NB4 (cell line): ENCODE measurements around the gene PER2.

Experiments used
- DNase-seq: peaks from one replicate; pipeline ENCODE4 v3.0.0; 2010; ENCODE audit warnings: low read depth
- H3K4me3 ChIP-seq: one replicate; pipeline ENCODE4 v1.5.1; 2011; ENCODE audit warnings: mild to moderate bottlenecking, low read depth, low read length, moderate library complexity
- CTCF ChIP-seq: IDR thresholded peaks from one replicate; pipeline ENCODE4 v1.5.1; 2012; ENCODE audit warnings: low read depth, low read length
- MAX ChIP-seq: IDR thresholded peaks from 2 replicates; pipeline ENCODE4 v1.6.1; 2011; ENCODE audit warnings: low read depth, low read length
- MYC ChIP-seq: IDR thresholded peaks from 2 replicates; pipeline ENCODE4 v1.6.1; 2011; ENCODE audit warnings: low read depth, low read length
- POLR2A ChIP-seq: IDR thresholded peaks from 2 replicates; pipeline ENCODE4 v1.6.1; 2011; ENCODE audit warnings: mild to moderate bottlenecking; ENCODE audit not compliant: insufficient read length; ENCODE audit errors: extremely low read depth

Gene PER2

GRCh38 chr2:238235331-238235732 is 53.1 kb downstream of the PER2 start:
- TF ChIP-seq POLR2A (no peak), MYC (no peak), CTCF (no peak), MAX (no peak)
- H3K4me3 ChIP-seq = no peak overlapping the region
- peak; percentile 81 for DNase-seq

- peak overlapping the region; percentile 7 for H3K4me3 ChIP-seq
- peak; percentile 93 for DNase-seq
- TF ChIP-seq MYC = peak; percentile 51; the same call in 1 of the 2 replicates
- no peak for TF ChIP-seq POLR2A
- no peak for TF ChIP-seq CTCF
- TF ChIP-seq MAX = peak; percentile 79
Measured at GRCh38 chr2:238233625-238234024, 54.8 kb downstream of the PER2 start.

GRCh38 chr2:238231809-238232208 is 56.6 kb downstream of the PER2 start:
- TF ChIP-seq CTCF = no peak
- TF ChIP-seq POLR2A = no peak
- no peak for TF ChIP-seq MAX
- TF ChIP-seq MYC = no peak
- H3K4me3 ChIP-seq = peak overlapping the region; percentile 80
- no peak for DNase-seq

GRCh38 chr2:238231251-238231793 is 57.1 kb downstream of the PER2 start:
- TF ChIP-seq MYC = peak; percentile 98
- TF ChIP-seq POLR2A = peak; percentile 84
- TF ChIP-seq MAX = peak; percentile 96
- TF ChIP-seq CTCF = no peak
- peak; percentile 94 for DNase-seq
- peak overlapping the region; percentile 80 for H3K4me3 ChIP-seq

- TF ChIP-seq MYC (no peak), CTCF (no peak), POLR2A (no peak), MAX (no peak)
- no peak for DNase-seq
- H3K4me3 ChIP-seq = peak overlapping the region; percentile 80
Measured at GRCh38 chr2:238230699-238231098, 57.7 kb downstream of the PER2 start.

GRCh38 chr2:238228700-238229099 is 59.7 kb downstream of the PER2 start:
- H3K4me3 ChIP-seq = no peak overlapping the region
- TF ChIP-seq MAX (no peak), CTCF (no peak), POLR2A (no peak), MYC (no peak)
- no peak for DNase-seq
